Measurements from ENCODE around the gene STIMATE.

DNA sequence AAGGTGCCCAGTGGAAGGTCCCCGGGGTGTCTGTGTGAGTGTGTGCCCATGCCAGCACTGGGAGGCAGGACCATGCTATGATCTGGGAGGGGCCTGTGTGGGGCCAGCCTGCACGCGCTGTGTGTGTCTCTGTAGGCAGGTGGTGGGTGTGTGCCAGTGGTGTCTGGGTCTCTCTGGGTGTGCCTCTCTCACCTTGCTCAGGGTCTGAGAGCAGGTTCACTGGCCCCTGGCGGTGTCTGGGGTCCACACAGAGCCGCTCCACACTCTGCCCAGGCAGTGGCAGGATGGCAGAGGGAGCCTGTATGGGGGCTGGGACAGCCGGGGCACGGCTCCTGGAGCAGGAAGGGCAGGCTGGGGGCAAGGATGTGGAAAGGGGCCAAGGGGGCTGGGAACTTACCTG is 79.5 kb downstream of the STIMATE start:
- no peak for TF ChIP-seq POLR2A (IDR thresholded peaks at IDR 0.05)
- TF ChIP-seq CTCF (IDR thresholded peaks at IDR 0.05) = no peak

All from lower leg skin (tissue), 3 donors.